ENCODE data around the gene MYOF.

DNA sequence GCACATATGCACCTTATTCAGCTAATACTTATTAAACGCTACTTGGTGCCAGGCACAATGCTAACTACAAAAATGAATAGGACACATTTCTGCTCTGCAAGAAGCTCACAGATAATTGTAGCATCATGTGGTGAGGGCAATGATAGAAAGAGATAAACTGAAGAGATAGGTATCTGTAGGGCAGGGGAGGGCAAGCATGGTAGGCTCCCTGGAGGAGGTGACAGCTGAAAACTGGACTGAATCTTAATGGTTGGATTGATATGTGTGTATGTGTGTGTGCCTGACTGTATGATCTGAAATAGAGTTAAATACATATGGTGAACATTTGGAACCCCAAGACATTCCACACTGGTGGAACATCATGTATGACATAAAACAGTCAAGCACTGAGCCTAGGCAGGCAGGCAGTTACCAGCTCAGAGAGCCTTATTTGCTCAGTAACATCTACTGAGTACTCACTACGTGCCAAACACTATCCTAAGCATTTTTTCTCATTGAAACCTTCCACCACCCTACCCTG is 9.5 kb upstream of the MYOF start:
- TF ChIP-seq POLR2A (IDR thresholded peaks at IDR 0.05): no peak
- no peak for TF ChIP-seq CTCF (IDR thresholded peaks at IDR 0.05)
- TF ChIP-seq POLR2AphosphoS5 (IDR thresholded peaks at IDR 0.05): no peak

Measured in stomach (tissue), 4 donors.